GM19438 (cell line): Measurements from ENCODE around the gene CALHM3.
"Not testable (repeated sequence)": the region's sequence is repeated elsewhere in the genome, so short reads cannot be mapped to it uniquely, and the experiment has no call there.

Experiments used
- ATAC-seq: cut with Tn5 transposase; IDR thresholded peaks from one replicate; pipeline ENCODE4 v1.9.1; 2021; ENCODE audit warnings: low read depth; ENCODE audit not compliant: unreplicated experiment

Gene CALHM3

GRCh38 chr10:103502849-103503660, 24.0 kb upstream of the CALHM3 start:
- no peak for ATAC-seq

- no peak for ATAC-seq
Observed at GRCh38 chr10:103501186-103501585, 22.1 kb upstream of the CALHM3 start.

GRCh38 chr10:103500481-103500880, 21.4 kb upstream of the CALHM3 start:
- no peak for ATAC-seq

- no peak for ATAC-seq
Observed at GRCh38 chr10:103499881-103500280, 20.8 kb upstream of the CALHM3 start.

GRCh38 chr10:103498936-103499638, 20.0 kb upstream of the CALHM3 start:
- no peak for ATAC-seq

- ATAC-seq: no peak
Observed at GRCh38 chr10:103497161-103497915, 18.3 kb upstream of the CALHM3 start.

GRCh38 chr10:103495321-103495720, 16.3 kb upstream of the CALHM3 start:
- ATAC-seq: no peak

- ATAC-seq: no peak
Observed at GRCh38 chr10:103493916-103494877, 15.2 kb upstream of the CALHM3 start.

GRCh38 chr10:103493362-103493915, 14.4 kb upstream of the CALHM3 start, which contains the start of gene NEURL1:
Gene NEURL1, plus strand, starts transcription at chr10:103493705. Its CDS starts 683 bp downstream, at chr10:103494388.
- ATAC-seq: no peak

GRCh38 chr10:103492655-103493261, 13.7 kb upstream of the CALHM3 start:
- ATAC-seq: no peak

GRCh38 chr10:103491729-103492364, 12.8 kb upstream of the CALHM3 start:
- ATAC-seq: no peak

- ATAC-seq: no peak
Observed at GRCh38 chr10:103490986-103491314, 11.9 kb upstream of the CALHM3 start.

- ATAC-seq: no peak
Observed at GRCh38 chr10:103487410-103487708, 8.3 kb upstream of the CALHM3 start.

GRCh38 chr10:103486635-103487409, 7.8 kb upstream of the CALHM3 start:
- not testable (repeated sequence) for ATAC-seq

- ATAC-seq: no peak
Observed at GRCh38 chr10:103481974-103482531, 3.0 kb upstream of the CALHM3 start.

- no peak for ATAC-seq
Observed at GRCh38 chr10:103480521-103480920, 1.5 kb upstream of the CALHM3 start.

- no peak for ATAC-seq
Observed at GRCh38 chr10:103478671-103479070, 369 bp downstream of the CALHM3 start.
